WTC11 (cell line): ENCODE data around the gene PUS7L. TPM values are rescaled to one million over a fixed set of nuclear protein-coding genes. Genes with fewer than 3 reads are reported as not detected.

Source experiments
- ATAC-seq: fragments of 200-7000 bp; cut with Tn5 transposase; 2 replicates; pipeline ENCODE4 v1.10.0; 2021; ENCODE audit warnings: mild to moderate bottlenecking, moderate library complexity
- CTCF ChIA-PET: fragments of 300-600 bp; sonication (Branson Sonifier 250); formaldehyde crosslinking; loops from one replicate; lab custom pipeline; 2021; ENCODE audit warnings: antibody characterized with exemption; lab: Charles Lee
- POLR2A ChIA-PET: fragments of 350-600 bp; sonication (Branson Sonifier 250); formaldehyde crosslinking; loops from one replicate; lab custom pipeline; 2021; ENCODE audit warnings: antibody characterized with exemption; lab: Charles Lee
- DNase-seq: peaks from one replicate; pipeline ENCODE4 v3.0.0; 2021; ENCODE audit warnings: low spot score
- H3K27ac Mint-ChIP-seq: 2 replicates; pipeline ENCODE4 v1.8.0; 2021; ENCODE audit warnings: mixed read lengths
- H3K27me3 Mint-ChIP-seq: 2 replicates; pipeline ENCODE4 v1.8.0; 2021; ENCODE audit warnings: low read depth, mild to moderate bottlenecking, moderate library complexity, mixed read lengths
- H3K36me3 Mint-ChIP-seq: 2 replicates; pipeline ENCODE4 v1.8.0; 2021; ENCODE audit warnings: mixed read lengths
- H3K4me1 Mint-ChIP-seq: 2 replicates; pipeline ENCODE4 v1.8.0; 2022; ENCODE audit warnings: mixed read lengths
- H3K4me3 Mint-ChIP-seq: 2 replicates; pipeline ENCODE4 v1.8.0; 2021; ENCODE audit warnings: mild to moderate bottlenecking, moderate library complexity, mixed read lengths
- H3K9me3 Mint-ChIP-seq: 2 replicates; pipeline ENCODE4 v1.8.0; 2021; ENCODE audit warnings: mixed read lengths
- ATF1 ChIP-seq: sonication (generic); formaldehyde crosslinking; IDR thresholded peaks from 2 replicates; pipeline ENCODE4 v1.8.1; 2023; ENCODE audit warnings: mild to moderate bottlenecking, moderate library complexity, missing genetic modification reagents
- CBFB ChIP-seq: sonication (generic); formaldehyde crosslinking; IDR thresholded peaks from 2 replicates; pipeline ENCODE4 v1.8.1; 2022; ENCODE audit warnings: mild to moderate bottlenecking, low read depth, missing genetic modification reagents
- CREM ChIP-seq: sonication (generic); formaldehyde crosslinking; IDR thresholded peaks from 2 replicates; pipeline ENCODE4 v1.8.1; 2022; ENCODE audit warnings: mild to moderate bottlenecking, missing genetic modification reagents, moderate library complexity
- E2F1 ChIP-seq: sonication (generic); formaldehyde crosslinking; IDR thresholded peaks from 2 replicates; pipeline ENCODE4 v1.8.0; 2022; ENCODE audit warnings: mild to moderate bottlenecking, missing genetic modification reagents
- E2F4 ChIP-seq: sonication (generic); formaldehyde crosslinking; IDR thresholded peaks from 2 replicates; pipeline ENCODE4 v1.8.1; 2022; ENCODE audit warnings: low read depth, mild to moderate bottlenecking, moderate library complexity, missing genetic modification reagents, borderline replicate concordance
- ELF4 ChIP-seq: sonication (generic); formaldehyde crosslinking; IDR thresholded peaks from 2 replicates; pipeline ENCODE4 v1.8.1; 2022; ENCODE audit warnings: low read depth, mild to moderate bottlenecking, moderate library complexity, missing genetic modification reagents
- ETV6 ChIP-seq: sonication (generic); formaldehyde crosslinking; IDR thresholded peaks from 2 replicates; pipeline ENCODE4 v1.8.1; 2022; ENCODE audit warnings: mild to moderate bottlenecking, missing genetic modification reagents
- FOXJ3 ChIP-seq: sonication (generic); formaldehyde crosslinking; IDR thresholded peaks from 2 replicates; pipeline ENCODE4 v1.9.0; 2021; ENCODE audit warnings: missing genetic modification reagents, mild to moderate bottlenecking, borderline replicate concordance
- FOXP1 ChIP-seq: sonication (generic); formaldehyde crosslinking; IDR thresholded peaks from 2 replicates; pipeline ENCODE4 v1.8.0; 2022; ENCODE audit warnings: missing genetic modification reagents, mild to moderate bottlenecking, moderate library complexity, borderline replicate concordance
- FOXP4 ChIP-seq: sonication (generic); formaldehyde crosslinking; IDR thresholded peaks from 2 replicates; pipeline ENCODE4 v1.8.0; 2022; ENCODE audit warnings: mild to moderate bottlenecking, missing genetic modification reagents
- GABPB1 ChIP-seq: sonication (generic); formaldehyde crosslinking; IDR thresholded peaks from 2 replicates; pipeline ENCODE4 v1.8.1; 2023; ENCODE audit warnings: mild to moderate bottlenecking, missing genetic modification reagents
- JAZF1 ChIP-seq: fragments of 250-450 bp; sonication (Bioruptor Pico); IDR thresholded peaks from 2 replicates; pipeline ENCODE4 v1.9.0; 2021; ENCODE audit warnings: moderate library complexity, mild to moderate bottlenecking, inconsistent platforms
- KAT7 ChIP-seq: sonication (generic); formaldehyde crosslinking; IDR thresholded peaks from 2 replicates; pipeline ENCODE4 v1.8.1; 2023; ENCODE audit warnings: missing genetic modification reagents, mild to moderate bottlenecking, borderline replicate concordance
- MXD4 ChIP-seq: fragments of 250-450 bp; sonication (Bioruptor Pico); IDR thresholded peaks from 2 replicates; pipeline ENCODE4 v1.8.0; 2021; ENCODE audit warnings: mild to moderate bottlenecking, moderate library complexity, borderline replicate concordance
- NFYB ChIP-seq: sonication (generic); formaldehyde crosslinking; conservative IDR thresholded peaks from 2 replicates; pipeline ENCODE4 v1.8.0; 2022; ENCODE audit warnings: low read depth, missing genetic modification reagents
- NR3C1 ChIP-seq: sonication (generic); formaldehyde crosslinking; conservative IDR thresholded peaks from 2 replicates; pipeline ENCODE4 v1.8.1; 2023; ENCODE audit warnings: low read depth, mild to moderate bottlenecking, missing genetic modification reagents
- SP1 ChIP-seq: sonication (generic); formaldehyde crosslinking; conservative IDR thresholded peaks from 2 replicates; pipeline ENCODE4 v1.8.1; 2022; ENCODE audit warnings: missing genetic modification reagents
- TCF7 ChIP-seq: sonication (generic); formaldehyde crosslinking; IDR thresholded peaks from 2 replicates; pipeline ENCODE4 v1.8.0; 2022; ENCODE audit warnings: mild to moderate bottlenecking, low read depth, missing genetic modification reagents, moderate library complexity
- TEAD1 ChIP-seq: sonication (generic); formaldehyde crosslinking; IDR thresholded peaks from 2 replicates; pipeline ENCODE4 v1.8.0; 2022; ENCODE audit warnings: mild to moderate bottlenecking, missing genetic modification reagents
- TEAD4 ChIP-seq: sonication (generic); formaldehyde crosslinking; IDR thresholded peaks from 2 replicates; pipeline ENCODE4 v1.8.0; 2022; ENCODE audit warnings: mild to moderate bottlenecking, missing genetic modification reagents
- TP53 ChIP-seq: sonication (generic); formaldehyde crosslinking; IDR thresholded peaks from 2 replicates; pipeline ENCODE4 v1.8.1; 2023; ENCODE audit warnings: mild to moderate bottlenecking, missing genetic modification reagents
- ZBTB21 ChIP-seq: sonication (generic); formaldehyde crosslinking; IDR thresholded peaks from 2 replicates; pipeline ENCODE4 v1.8.1; 2023; ENCODE audit warnings: mild to moderate bottlenecking, missing genetic modification reagents, borderline replicate concordance
- ZNF121 ChIP-seq: sonication (generic); formaldehyde crosslinking; IDR thresholded peaks from 2 replicates; pipeline ENCODE4 v1.8.0; 2023; ENCODE audit warnings: missing genetic modification reagents
- ZNF232 ChIP-seq: sonication (generic); formaldehyde crosslinking; IDR thresholded peaks from 2 replicates; pipeline ENCODE4 v1.8.0; 2022; ENCODE audit warnings: mild to moderate bottlenecking, missing genetic modification reagents
- ZSCAN18 ChIP-seq: fragments of 250-450 bp; sonication (Bioruptor Pico); IDR thresholded peaks from 2 replicates; pipeline ENCODE4 v2.1.2; 2022; ENCODE audit warnings: mild to moderate bottlenecking, moderate library complexity
- total RNA-seq: library from RNA; stranded (reverse); gene quantifications from 3 replicates; pipeline ENCODE4 v1.2.3, GENCODE V29; 2021
- TF ChIP-seq, protein P1 (sequence below): sonication (generic); formaldehyde crosslinking; IDR thresholded peaks from 2 replicates; pipeline ENCODE4 v1.8.1; 2022; ENCODE audit warnings: mild to moderate bottlenecking, moderate library complexity, missing genetic modification reagents
- TF ChIP-seq, protein P2 (sequence below): sonication (generic); formaldehyde crosslinking; IDR thresholded peaks from 2 replicates; pipeline ENCODE4 v1.8.1; 2023; ENCODE audit warnings: mild to moderate bottlenecking, moderate library complexity, missing genetic modification reagents
- TF ChIP-seq, protein P3 (sequence below): sonication (generic); formaldehyde crosslinking; IDR thresholded peaks from 2 replicates; pipeline ENCODE4 v1.8.0; 2022; ENCODE audit warnings: mild to moderate bottlenecking, missing genetic modification reagents

PUS7L gene
- total RNA-seq, 1 experiment from 2014 or later = 20.7 TPM

- H3K36me3 Mint-ChIP-seq = peaks cover 11% of the 10 kb centered on the region
- ChIA-PET POLR2A (interaction anchor here (1.0 to 1.5 kb wide), 5 partner anchors 14 to 69 kb away, joined by 3 to 9 read pairs (median 3); partner anchors contain the start of genes IRAK4, PUS7L and TMEM117), CTCF (interaction anchor here (0.6 to 2.9 kb wide), 12 partner anchors 8 to 969 kb away, joined by 3 to 28 read pairs (median 4); partner anchors contain the start of genes IRAK4 and PUS7L)
- no peak for TF ChIP-seq JAZF1 (CRISPR knock-in tag)
- no peak for TF ChIP-seq FOXJ3 (CRISPR knock-in tag)
- TF ChIP-seq ZSCAN18 = no peak
- TF ChIP-seq NR3C1 (CRISPR knock-in tag) = no peak
- no peak for TF ChIP-seq ELF4
- peak; percentile 91 for TF ChIP-seq FOXP1 (CRISPR knock-in tag)
- no peak for TF ChIP-seq ZNF121 (CRISPR knock-in tag)
- no peak for TF ChIP-seq E2F1 (CRISPR knock-in tag)
- TF ChIP-seq SP1 = peak; percentile 91
- TF ChIP-seq, protein P1, sequence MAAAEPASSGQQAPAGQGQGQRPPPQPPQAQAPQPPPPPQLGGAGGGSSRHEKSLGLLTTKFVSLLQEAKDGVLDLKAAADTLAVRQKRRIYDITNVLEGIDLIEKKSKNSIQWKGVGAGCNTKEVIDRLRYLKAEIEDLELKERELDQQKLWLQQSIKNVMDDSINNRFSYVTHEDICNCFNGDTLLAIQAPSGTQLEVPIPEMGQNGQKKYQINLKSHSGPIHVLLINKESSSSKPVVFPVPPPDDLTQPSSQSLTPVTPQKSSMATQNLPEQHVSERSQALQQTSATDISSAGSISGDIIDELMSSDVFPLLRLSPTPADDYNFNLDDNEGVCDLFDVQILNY = peak; percentile 51; the same call in 1 of the 2 replicates
- TF ChIP-seq, protein P2, sequence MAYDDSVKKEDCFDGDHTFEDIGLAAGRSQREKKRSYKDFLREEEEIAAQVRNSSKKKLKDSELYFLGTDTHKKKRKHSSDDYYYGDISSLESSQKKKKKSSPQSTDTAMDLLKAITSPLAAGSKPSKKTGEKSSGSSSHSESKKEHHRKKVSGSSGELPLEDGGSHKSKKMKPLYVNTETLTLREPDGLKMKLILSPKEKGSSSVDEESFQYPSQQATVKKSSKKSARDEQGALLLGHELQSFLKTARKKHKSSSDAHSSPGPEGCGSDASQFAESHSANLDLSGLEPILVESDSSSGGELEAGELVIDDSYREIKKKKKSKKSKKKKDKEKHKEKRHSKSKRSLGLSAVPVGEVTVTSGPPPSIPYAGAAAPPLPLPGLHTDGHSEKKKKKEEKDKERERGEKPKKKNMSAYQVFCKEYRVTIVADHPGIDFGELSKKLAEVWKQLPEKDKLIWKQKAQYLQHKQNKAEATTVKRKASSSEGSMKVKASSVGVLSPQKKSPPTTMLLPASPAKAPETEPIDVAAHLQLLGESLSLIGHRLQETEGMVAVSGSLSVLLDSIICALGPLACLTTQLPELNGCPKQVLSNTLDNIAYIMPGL (CRISPR knock-in tag) = peak; percentile 95
- no peak for TF ChIP-seq TP53 (CRISPR knock-in tag)
- TF ChIP-seq MXD4 (CRISPR knock-in tag) = no peak
- TF ChIP-seq FOXP4 (CRISPR knock-in tag) = peak; percentile 70
- TF ChIP-seq TEAD4 (CRISPR knock-in tag) = no peak
- peak; percentile 64; the same call in 1 of the 2 replicates for TF ChIP-seq ZNF232 (CRISPR knock-in tag)
- TF ChIP-seq ZBTB21 = no peak
- no peak for TF ChIP-seq KAT7 (CRISPR knock-in tag)
- 0 out of 2 replicates have a peak, but pooled peaks have one; percentile 29 for TF ChIP-seq TEAD1 (CRISPR knock-in tag)
- TF ChIP-seq E2F4 (CRISPR knock-in tag) = 0 out of 2 replicates have a peak, but pooled peaks have one; percentile 19
- TF ChIP-seq GABPB1 (CRISPR knock-in tag) = no peak
- TF ChIP-seq NFYB (CRISPR knock-in tag) = 0 out of 2 replicates have a peak, but pooled peaks have one; percentile 11
- no peak for TF ChIP-seq ATF1
- no peak for TF ChIP-seq CBFB
- peak; percentile 95 for TF ChIP-seq CREM
- TF ChIP-seq, protein P3, sequence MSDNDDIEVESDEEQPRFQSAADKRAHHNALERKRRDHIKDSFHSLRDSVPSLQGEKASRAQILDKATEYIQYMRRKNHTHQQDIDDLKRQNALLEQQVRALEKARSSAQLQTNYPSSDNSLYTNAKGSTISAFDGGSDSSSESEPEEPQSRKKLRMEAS (CRISPR knock-in tag) = peak; percentile 27; the same call in 1 of the 2 replicates
- TF ChIP-seq ETV6 (CRISPR knock-in tag) = no peak
- no peak for TF ChIP-seq TCF7
Measured at GRCh38 chr12:43805860-43806736, 47.5 kb upstream of the PUS7L start, which contains the start of gene TWF1. TSS of gene TWF1 (minus strand) at chr12:43806317. CDS start at chr12:43806245, 72 bp downstream.

More at GRCh38 chr12:43805860-43806736, 47.5 kb upstream of the PUS7L start, which contains the start of gene TWF1:
- peak within 1 kb of the TSS; percentile 100 for H3K27ac Mint-ChIP-seq
- no peaks in the 10 kb centered on the region; the same call in 1 of the 2 replicates for H3K27me3 Mint-ChIP-seq
- no peaks in the 10 kb centered on the region for H3K9me3 Mint-ChIP-seq
- peak within 1 kb of the TSS; percentile 99 for H3K4me3 Mint-ChIP-seq
- peaks cover 12% of the 10 kb centered on the region for H3K4me1 Mint-ChIP-seq
- DNase-seq (peak; percentile 89), ATAC-seq (peak; percentile 91)
